ENCODE results near the gene RTEL1.
"Not testable (repeated sequence)": the region's sequence is repeated elsewhere in the genome, so short reads cannot be mapped to it uniquely, and the experiment has no call there.

The RTEL1 gene, protein sequence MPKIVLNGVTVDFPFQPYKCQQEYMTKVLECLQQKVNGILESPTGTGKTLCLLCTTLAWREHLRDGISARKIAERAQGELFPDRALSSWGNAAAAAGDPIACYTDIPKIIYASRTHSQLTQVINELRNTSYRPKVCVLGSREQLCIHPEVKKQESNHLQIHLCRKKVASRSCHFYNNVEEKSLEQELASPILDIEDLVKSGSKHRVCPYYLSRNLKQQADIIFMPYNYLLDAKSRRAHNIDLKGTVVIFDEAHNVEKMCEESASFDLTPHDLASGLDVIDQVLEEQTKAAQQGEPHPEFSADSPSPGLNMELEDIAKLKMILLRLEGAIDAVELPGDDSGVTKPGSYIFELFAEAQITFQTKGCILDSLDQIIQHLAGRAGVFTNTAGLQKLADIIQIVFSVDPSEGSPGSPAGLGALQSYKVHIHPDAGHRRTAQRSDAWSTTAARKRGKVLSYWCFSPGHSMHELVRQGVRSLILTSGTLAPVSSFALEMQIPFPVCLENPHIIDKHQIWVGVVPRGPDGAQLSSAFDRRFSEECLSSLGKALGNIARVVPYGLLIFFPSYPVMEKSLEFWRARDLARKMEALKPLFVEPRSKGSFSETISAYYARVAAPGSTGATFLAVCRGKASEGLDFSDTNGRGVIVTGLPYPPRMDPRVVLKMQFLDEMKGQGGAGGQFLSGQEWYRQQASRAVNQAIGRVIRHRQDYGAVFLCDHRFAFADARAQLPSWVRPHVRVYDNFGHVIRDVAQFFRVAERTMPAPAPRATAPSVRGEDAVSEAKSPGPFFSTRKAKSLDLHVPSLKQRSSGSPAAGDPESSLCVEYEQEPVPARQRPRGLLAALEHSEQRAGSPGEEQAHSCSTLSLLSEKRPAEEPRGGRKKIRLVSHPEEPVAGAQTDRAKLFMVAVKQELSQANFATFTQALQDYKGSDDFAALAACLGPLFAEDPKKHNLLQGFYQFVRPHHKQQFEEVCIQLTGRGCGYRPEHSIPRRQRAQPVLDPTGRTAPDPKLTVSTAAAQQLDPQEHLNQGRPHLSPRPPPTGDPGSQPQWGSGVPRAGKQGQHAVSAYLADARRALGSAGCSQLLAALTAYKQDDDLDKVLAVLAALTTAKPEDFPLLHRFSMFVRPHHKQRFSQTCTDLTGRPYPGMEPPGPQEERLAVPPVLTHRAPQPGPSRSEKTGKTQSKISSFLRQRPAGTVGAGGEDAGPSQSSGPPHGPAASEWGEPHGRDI (N-terminal part only)

DNA sequence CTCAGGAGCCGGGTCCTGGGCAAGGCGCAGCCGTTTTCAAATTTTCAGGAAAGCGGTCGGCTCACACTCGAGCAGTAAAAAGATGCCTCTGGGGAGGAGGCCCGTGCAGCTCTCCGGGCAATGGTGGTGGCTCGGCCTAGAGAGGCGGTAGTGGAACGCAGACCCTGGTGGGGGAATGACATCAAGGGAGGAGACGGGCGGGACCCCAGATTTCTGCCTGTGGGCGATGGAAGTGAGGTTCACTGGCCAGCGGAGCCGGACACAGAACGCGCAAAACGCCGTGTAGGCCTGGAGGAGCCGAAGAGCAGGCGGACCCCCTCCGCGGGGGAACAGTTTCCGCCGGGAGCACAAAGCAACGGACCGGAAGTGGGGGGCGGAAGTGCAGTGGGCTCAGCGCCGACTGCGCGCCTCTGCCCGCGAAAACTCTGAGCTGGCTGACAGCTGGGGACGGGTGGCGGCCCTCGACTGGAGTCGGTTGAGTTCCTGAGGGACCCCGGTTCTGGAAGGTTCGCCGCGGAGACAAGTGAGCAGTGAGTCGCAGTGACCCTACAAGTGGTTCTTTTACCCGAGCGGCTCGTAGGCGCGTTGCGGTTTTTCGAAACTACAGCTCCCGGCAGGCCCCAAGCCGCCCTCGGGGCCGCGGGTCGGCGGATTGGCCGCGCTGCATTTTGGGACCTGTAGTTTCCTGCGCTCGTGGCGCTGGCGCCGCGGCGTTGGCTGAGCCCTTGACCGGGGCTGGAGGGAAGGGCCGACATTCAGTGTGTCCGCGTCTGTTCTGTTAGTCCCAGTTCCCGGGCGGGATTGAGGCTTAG is at the start of gene RTEL1:
RTEL1 (plus strand) TSS at position 376 of the 812 bp plus-strand sequence. CDS start 1,091 bp downstream, outside the sequence.
- peak; percentile 82 for DNase-seq (ENCODE audit: low read depth)

- DNase-seq (ENCODE audit: low read depth): no peak
These were observed 47.3 kb upstream of the RTEL1 start for GRCh38 chr20:63610581-63611435.

- no peak for DNase-seq (ENCODE audit: low read depth)
These were observed 46.5 kb upstream of the RTEL1 start for GRCh38 chr20:63611646-63612045.

DNA sequence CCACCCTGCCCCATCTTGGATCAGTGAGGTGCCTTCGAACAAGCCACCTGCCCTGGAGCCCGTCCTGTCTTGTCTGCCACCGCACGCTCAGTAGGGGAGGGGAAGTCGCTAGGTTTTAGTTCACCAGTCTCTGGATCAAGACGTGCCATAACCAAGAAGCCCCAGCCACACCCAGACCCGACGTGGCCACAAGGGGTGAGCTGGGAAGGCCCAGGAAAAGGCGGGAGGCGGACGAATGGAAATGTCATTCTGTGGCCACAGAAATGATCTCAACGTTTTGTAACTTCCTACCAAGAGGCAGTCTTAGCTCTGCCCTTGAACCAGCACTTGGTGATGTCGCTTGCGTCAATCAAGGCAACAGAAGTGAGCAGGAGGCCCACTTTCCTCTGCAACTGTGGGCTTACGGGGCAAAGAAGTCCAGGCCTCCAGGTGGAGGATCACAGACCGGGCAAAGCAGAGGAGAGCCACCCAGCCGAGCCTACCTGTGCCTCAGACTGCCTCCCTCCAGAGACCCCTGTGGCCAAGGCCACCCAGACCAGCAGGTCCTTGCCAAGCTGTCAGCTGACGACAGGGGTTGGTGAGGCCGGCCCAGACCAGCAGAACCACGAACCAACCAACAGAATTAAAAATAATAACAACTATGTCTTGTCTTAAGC is 45.7 kb upstream of the RTEL1 start:
- no peak for DNase-seq (ENCODE audit: low read depth)

- DNase-seq (ENCODE audit: low read depth): not testable (repeated sequence)
These were observed 44.1 kb upstream of the RTEL1 start for GRCh38 chr20:63613863-63614594.

DNA sequence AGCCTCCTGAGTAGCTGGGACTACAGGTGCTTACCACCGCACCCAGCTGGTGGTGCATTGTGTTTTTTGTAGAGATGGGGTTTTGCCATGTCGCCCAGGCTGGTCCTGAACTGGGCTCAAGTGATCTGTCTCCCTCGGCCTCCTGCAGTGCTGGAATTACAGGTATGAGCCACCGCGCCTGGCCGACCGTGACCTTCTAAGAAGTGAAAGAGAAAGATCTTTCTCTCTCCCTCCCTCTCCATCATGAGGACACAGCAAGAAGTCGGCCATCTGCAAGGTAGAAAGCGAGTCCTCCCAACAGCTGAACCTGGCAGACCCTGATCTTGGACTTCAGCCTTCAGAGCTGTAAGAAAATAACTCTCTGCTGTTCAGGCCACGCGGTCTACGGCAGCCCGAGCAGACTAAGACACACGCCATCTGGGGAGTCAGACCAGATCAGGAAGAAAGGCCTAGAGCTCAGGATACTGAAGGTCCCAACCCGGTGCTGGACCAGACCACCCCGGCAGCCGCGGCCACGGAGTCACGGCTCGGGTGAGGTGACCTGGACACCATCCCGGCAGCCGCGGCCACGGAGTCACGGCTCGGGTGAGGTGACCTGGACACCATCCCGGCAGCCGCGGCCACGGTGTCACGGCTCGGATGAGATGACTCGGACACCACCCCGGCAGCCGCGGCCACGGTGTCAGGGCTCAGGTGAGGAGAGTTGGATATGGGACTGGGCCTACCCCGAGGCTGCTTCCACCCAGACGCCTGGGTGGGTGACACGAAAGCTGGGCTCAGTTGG is 40.8 kb upstream of the RTEL1 start:
- DNase-seq (ENCODE audit: low read depth): no peak

DNA sequence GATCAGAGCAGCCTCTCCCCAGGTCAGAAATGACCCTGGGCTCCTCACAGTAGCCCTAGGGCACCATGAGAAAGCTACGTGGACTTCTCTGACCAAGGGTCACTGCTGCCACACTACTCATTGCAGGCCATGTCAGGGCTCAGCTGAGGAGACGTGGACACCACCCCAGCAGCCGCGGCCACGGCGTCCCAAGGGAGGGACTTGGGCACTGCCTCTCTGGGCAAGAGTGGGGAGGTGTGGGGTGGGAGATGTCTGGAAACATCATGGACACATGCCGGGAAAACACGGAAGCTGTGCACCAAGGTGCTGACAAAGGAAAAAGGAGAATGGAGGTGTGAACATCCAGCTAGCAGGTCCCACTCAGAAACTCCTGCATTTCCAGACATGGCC is 40.2 kb upstream of the RTEL1 start:
- DNase-seq (ENCODE audit: low read depth): no peak

GRCh38 chr20:63618291-63618980 is 39.7 kb upstream of the RTEL1 start:
- DNase-seq (ENCODE audit: low read depth): no peak

- no peak for DNase-seq (ENCODE audit: low read depth)
These were observed 39.0 kb upstream of the RTEL1 start for GRCh38 chr20:63619086-63619485.

- no peak for DNase-seq (ENCODE audit: low read depth)
These were observed 38.6 kb upstream of the RTEL1 start for GRCh38 chr20:63619505-63619904.

DNA sequence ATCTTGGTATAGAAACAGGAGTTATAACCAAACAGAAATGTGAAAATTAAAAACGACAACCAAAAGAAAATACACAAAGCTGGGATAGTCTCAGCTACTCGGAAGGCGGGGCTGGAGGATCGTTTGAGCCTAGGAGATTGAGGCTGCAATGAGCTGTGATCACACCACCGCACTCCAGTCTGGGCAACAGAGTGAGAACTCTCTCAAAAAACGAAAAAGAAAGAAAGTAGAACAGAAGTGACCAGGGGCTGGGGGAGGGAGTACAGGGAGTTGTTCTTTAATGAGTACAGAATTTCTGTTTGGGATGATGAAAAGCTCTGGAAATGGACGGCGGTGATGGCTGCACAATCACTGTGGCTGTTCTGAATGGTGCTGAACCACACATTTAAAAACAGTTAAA is 37.1 kb upstream of the RTEL1 start:
- no peak for DNase-seq (ENCODE audit: low read depth)

- DNase-seq (ENCODE audit: low read depth): no peak
These were observed 36.0 kb upstream of the RTEL1 start for GRCh38 chr20:63622096-63622495.

GRCh38 chr20:63622732-63623131 is 35.4 kb upstream of the RTEL1 start:
- DNase-seq (ENCODE audit: low read depth): no peak

- no peak for DNase-seq (ENCODE audit: low read depth)
These were observed 33.6 kb upstream of the RTEL1 start for GRCh38 chr20:63624486-63624885.

GRCh38 chr20:63625771-63626423 is 32.2 kb upstream of the RTEL1 start:
- no peak for DNase-seq (ENCODE audit: low read depth)

- peak; percentile 54 for DNase-seq (ENCODE audit: low read depth)
These were observed 31.5 kb upstream of the RTEL1 start, which contains the start of gene GMEB2 for GRCh38 chr20:63626424-63627128. TSS of gene GMEB2 (minus strand) at chr20:63627101. CDS start at chr20:63619397, 7,704 bp downstream.
